Endothelial cell of umbilical vein (primary cell): ENCODE data around the gene RNF112. TPM values are rescaled to one million over a fixed set of nuclear protein-coding genes. Genes with fewer than 3 reads are reported as not detected.

ENCODE experiments used
- BruUV-seq: library from RNA; stranded (reverse); fragments of 400-500 nt; replicated peaks from 2 replicates; lab custom pipeline; 2021; lab: Mats Ljungman, UMichigan
- CTCF ChIA-PET: fragments of 300-600, 350-600 bp; sonication (Branson Sonifier 250); formaldehyde crosslinking; loops from one replicate; lab custom pipeline; 2021; ENCODE audit warnings: antibody characterized with exemption, inconsistent platforms; lab: Charles Lee
- POLR2A ChIA-PET: fragments of 300-600, 350-600 bp; sonication (Branson Sonifier 250); formaldehyde crosslinking; loops from one replicate; lab custom pipeline; 2021; ENCODE audit warnings: antibody characterized with exemption, inconsistent platforms; lab: Charles Lee
- DNase-seq: peaks from one replicate; pipeline ENCODE4 v3.0.0-alpha.2; 2011; ENCODE audit warnings: low read depth, low spot score
- FAIRE-seq: peaks from 2 replicates; lab custom pipeline; 2011; peaks lifted over from hg19 to GRCh38; lab: Jason Lieb, UNC
- H2AFZ ChIP-seq: 2 replicates; pipeline ENCODE4 v1.6.0; 2012; ENCODE audit warnings: low read depth, low read length, control low read depth, inconsistent platforms
- H3K27ac ChIP-seq: 2 replicates; pipeline ENCODE4 v1.5.1; 2011; ENCODE audit warnings: low read depth, mild to moderate bottlenecking, control low read depth, low read length, moderate library complexity; ENCODE audit not compliant: insufficient read depth
- H3K27me3 ChIP-seq, 2 experiments: 2 replicates each; pipeline versions ENCODE4 v1.6.0 to v1.6.1; 2011; ENCODE audit warnings: low read length in 2 of 2, mixed read lengths in 1 of 2; ENCODE audit not compliant: control insufficient read depth in 2 of 2, insufficient read depth in 2 of 2
- H3K36me3 ChIP-seq, 2 experiments: 2 replicates in 1 of 2; 3 replicates in 1 of 2; pipeline ENCODE4 v1.5.1; 2011; ENCODE audit warnings: low read length in 2 of 2, mild to moderate bottlenecking in 1 of 2, moderate library complexity in 1 of 2; ENCODE audit not compliant: control insufficient read depth in 2 of 2, insufficient read depth in 2 of 2; ENCODE audit errors: extremely low read depth in 1 of 2
- H3K4me1 ChIP-seq: 3 replicates; pipeline ENCODE4 v1.5.1; 2011; ENCODE audit warnings: mild to moderate bottlenecking, low read length; ENCODE audit not compliant: control insufficient read depth, insufficient read depth; ENCODE audit errors: extremely low read depth
- H3K4me2 ChIP-seq: 2 replicates; pipeline ENCODE4 v1.6.1; 2011; ENCODE audit warnings: low read length, control low read depth, mixed read lengths; ENCODE audit not compliant: insufficient read depth
- H3K4me3 ChIP-seq, 3 experiments: fragments of 200-600 bp in 1 of 3; sonication (generic), shearing (Covaris generic) in 1 of 3; replicated peaks in 1 of 3; 2 replicates each; pipeline ENCODE4 v1.5.1; 2011 to 2016; ENCODE audit warnings: control low read depth in 3 of 3, low read length in 3 of 3, mild to moderate bottlenecking in 2 of 3, inconsistent platforms in 1 of 3, low read depth in 1 of 3, moderate library complexity in 1 of 3; ENCODE audit not compliant: insufficient read depth in 1 of 3
- H3K79me2 ChIP-seq: 2 replicates; pipeline ENCODE4 v1.6.0; 2012; ENCODE audit warnings: low read length, inconsistent platforms; ENCODE audit not compliant: control insufficient read depth, insufficient read depth
- H3K9ac ChIP-seq: replicated peaks from 2 replicates; pipeline ENCODE3; 2011; ENCODE audit warnings: low read length, control low read depth; ENCODE audit not compliant: insufficient read depth; ENCODE audit errors: extremely low read depth
- H3K9me1 ChIP-seq: replicated peaks from 3 replicates; pipeline ENCODE4 v1.6.0; 2011; ENCODE audit warnings: mild to moderate bottlenecking, low read length; ENCODE audit not compliant: control insufficient read depth, insufficient read depth; ENCODE audit errors: extremely low read depth
- H3K9me3 ChIP-seq: replicated peaks from 2 replicates; pipeline ENCODE4 v1.5.1; 2012; ENCODE audit warnings: low read length, inconsistent platforms; ENCODE audit not compliant: control insufficient read depth, insufficient read depth
- H4K20me1 ChIP-seq: replicated peaks from 2 replicates; pipeline ENCODE3; 2011; ENCODE audit warnings: mild to moderate bottlenecking, low read length; ENCODE audit not compliant: control insufficient read depth, insufficient read depth; ENCODE audit errors: extremely low read depth
- CTCF ChIP-seq, 2 donors: IDR thresholded peaks; 1 replicate in 1 of 2; 2 replicates in 1 of 2; pipeline ENCODE4 v1.5.1; 2011; ENCODE audit warnings: low read length in 2 of 2, mild to moderate bottlenecking in 2 of 2, moderate library complexity in 2 of 2, control low read depth in 1 of 2, inconsistent platforms in 1 of 2, low read depth in 1 of 2; ENCODE audit not compliant: insufficient read depth in 1 of 2; ENCODE audit errors: extremely low read depth in 1 of 2
- EZH2 ChIP-seq: IDR thresholded peaks from 2 replicates; pipeline ENCODE4 v1.6.1; 2012; ENCODE audit warnings: borderline replicate concordance, low read depth, mild to moderate bottlenecking, moderate library complexity, low read length, inconsistent platforms; ENCODE audit not compliant: severe bottlenecking
- FOS ChIP-seq: IDR thresholded peaks from 2 replicates; pipeline ENCODE4 v1.6.1; 2011; ENCODE audit warnings: mild to moderate bottlenecking, low read length, moderate library complexity, borderline replicate concordance; ENCODE audit not compliant: insufficient read depth
- GATA2 ChIP-seq: IDR thresholded peaks from 2 replicates; pipeline ENCODE4 v1.7.0; 2011; ENCODE audit warnings: low read depth, mild to moderate bottlenecking, moderate library complexity, mixed read lengths, low read length; ENCODE audit not compliant: insufficient read length, insufficient read depth
- JUN ChIP-seq: IDR thresholded peaks from 2 replicates; pipeline ENCODE4 v1.6.1; 2011; ENCODE audit warnings: borderline replicate concordance, low read depth; ENCODE audit not compliant: insufficient read length, insufficient read depth
- MAX ChIP-seq: IDR thresholded peaks from 2 replicates; pipeline ENCODE4 v1.6.1; 2011; ENCODE audit not compliant: insufficient read depth, insufficient read length
- MYC ChIP-seq: IDR thresholded peaks from one replicate; pipeline ENCODE4 v1.6.1; 2011; ENCODE audit warnings: mild to moderate bottlenecking, low read depth, low read length
- POLR2A ChIP-seq: IDR thresholded peaks from 2 replicates; pipeline ENCODE4 v1.6.1; 2012; ENCODE audit warnings: low read depth, mild to moderate bottlenecking, control low read depth, low read length
- POLR2AphosphoS5 ChIP-seq: IDR thresholded peaks from 2 replicates; pipeline ENCODE4 v1.6.1; 2012; ENCODE audit warnings: low read depth, mild to moderate bottlenecking, control low read depth, low read length, moderate library complexity; ENCODE audit not compliant: insufficient read depth
- dilution Hi-C: fragments of 300-500 bp; cut with MboI; formaldehyde crosslinking; loops from one replicate; pipeline ENCODE4 v1.15.0; 2019; ENCODE audit warnings: low sequenced_read_pairs; ENCODE audit not compliant: extremely low pct_ligation_motif_present
- intact Hi-C: fragments of 100-400 bp; cut with micrococcal nuclease; formaldehyde crosslinking; loops from one replicate; pipeline ENCODE4 v1.10.0; 2022
- polyA plus RNA-seq, 4 experiments: library from polyadenylated mRNA; depleted of rRNA in 3 of 4; stranded (reverse) in 3 of 4; unstranded in 1 of 4; fragments of >200 nt; gene quantifications; 2 replicates each; pipeline versions ENCODE4 v1.2.1 to v1.2.3, GENCODE V29; 2011 to 2012; ENCODE audit warnings: missing spikeins in 1 of 4
- total RNA-seq: library from RNA; stranded (reverse); gene quantifications from 2 replicates; pipeline ENCODE4 v1.2.3, GENCODE V29; 2021

RNF112 gene
- total and polyA plus RNA-seq, 2 donors (not counting 3 experiments of a cell fraction or from before 2014, with no cell fraction given): 0.06 to 0.11 TPM

- Histone ChIP-seq H3K27ac (no peak overlapping the region), H3K9me1 (no peaks in the 10 kb centered on the region), H3K27me3 (no peaks in the 10 kb centered on the region), H2AFZ (no peak overlapping the region), H3K9ac (no peak overlapping the region), H3K36me3 (no peaks in the 10 kb centered on the region), H3K4me3 (no peak overlapping the region), H3K9me3 (no peaks in the 10 kb centered on the region), H3K4me2 (no peak overlapping the region), H4K20me1 (no peaks in the 10 kb centered on the region), H3K79me2 (no peaks in the 10 kb centered on the region), H3K4me1 (no peaks in the 10 kb centered on the region)
- ChIA-PET POLR2A (no interaction called here), CTCF (interaction anchor here (1.3 to 1.6 kb wide), 2 partner anchors 8 to 78 kb away, joined by 7 read pairs; partner anchors contain the start of gene MAPK7)
- intact Hi-C loops (no loop called here), dilution Hi-C loops (no loop called here)
- FAIRE-seq (no peak), DNase-seq (no peak)
- TF ChIP-seq POLR2AphosphoS5: no peak
- no peak for TF ChIP-seq MAX
- no peak for TF ChIP-seq MYC
- BruUV-seq: no TSS peak
These were observed 41.8 kb upstream of the RNF112 start for GRCh38 chr17:19369107-19369778.

GRCh38 chr17:19369846-19370492, 41.1 kb upstream of the RNF112 start:
- no TSS peak for BruUV-seq
- ChIA-PET POLR2A (no interaction called here), CTCF (interaction anchor here (1.3 kb wide), 1 partner anchor 8 kb away, joined by 7 read pairs; the partner anchor contains the start of gene MAPK7)
- TF ChIP-seq EZH2 (no peak), GATA2 (no peak), FOS (no peak), JUN (no peak), POLR2AphosphoS5 (no peak), MAX (no peak), MYC (no peak), CTCF (IDR thresholded peaks at IDR 0.05; ENCODE audit: extremely low read depth in 1 of 2, insufficient read depth in 1 of 2, low read depth in 1 of 2, low read length in 2 of 2) (no peak), POLR2A (no peak)
- H3K9ac ChIP-seq: no peak overlapping the region
- intact Hi-C loops (no loop called here), dilution Hi-C loops (no loop called here)
- no peaks in the 10 kb centered on the region for H3K4me1 ChIP-seq
- H3K36me3 ChIP-seq: no peaks in the 10 kb centered on the region
- no peaks in the 10 kb centered on the region for H4K20me1 ChIP-seq
- DNase-seq (no peak), FAIRE-seq (no peak)
- no peaks in the 10 kb centered on the region for H3K27me3 ChIP-seq
- H3K9me1 ChIP-seq: no peaks in the 10 kb centered on the region
- no peak overlapping the region for H2AFZ ChIP-seq
- H3K4me3 ChIP-seq: no peak overlapping the region
- no peak overlapping the region for H3K27ac ChIP-seq
- no peak overlapping the region for H3K4me2 ChIP-seq
- H3K9me3 ChIP-seq: no peaks in the 10 kb centered on the region
- H3K79me2 ChIP-seq: no peaks in the 10 kb centered on the region
